Endometrium (tissue), 2 donors: ENCODE measurements around the gene CDHR3.
"Not testable (repeated sequence)": the region's sequence is repeated elsewhere in the genome, so short reads cannot be mapped to it uniquely, and the experiment has no call there.

ENCODE experiments used
- FAIRE-seq: peaks from 2 replicates; lab custom pipeline; 2012; peaks lifted over from hg19 to GRCh38; lab: Jason Lieb, UNC
- donor health status: control.
- donor health status: control.

Gene CDHR3, protein sequence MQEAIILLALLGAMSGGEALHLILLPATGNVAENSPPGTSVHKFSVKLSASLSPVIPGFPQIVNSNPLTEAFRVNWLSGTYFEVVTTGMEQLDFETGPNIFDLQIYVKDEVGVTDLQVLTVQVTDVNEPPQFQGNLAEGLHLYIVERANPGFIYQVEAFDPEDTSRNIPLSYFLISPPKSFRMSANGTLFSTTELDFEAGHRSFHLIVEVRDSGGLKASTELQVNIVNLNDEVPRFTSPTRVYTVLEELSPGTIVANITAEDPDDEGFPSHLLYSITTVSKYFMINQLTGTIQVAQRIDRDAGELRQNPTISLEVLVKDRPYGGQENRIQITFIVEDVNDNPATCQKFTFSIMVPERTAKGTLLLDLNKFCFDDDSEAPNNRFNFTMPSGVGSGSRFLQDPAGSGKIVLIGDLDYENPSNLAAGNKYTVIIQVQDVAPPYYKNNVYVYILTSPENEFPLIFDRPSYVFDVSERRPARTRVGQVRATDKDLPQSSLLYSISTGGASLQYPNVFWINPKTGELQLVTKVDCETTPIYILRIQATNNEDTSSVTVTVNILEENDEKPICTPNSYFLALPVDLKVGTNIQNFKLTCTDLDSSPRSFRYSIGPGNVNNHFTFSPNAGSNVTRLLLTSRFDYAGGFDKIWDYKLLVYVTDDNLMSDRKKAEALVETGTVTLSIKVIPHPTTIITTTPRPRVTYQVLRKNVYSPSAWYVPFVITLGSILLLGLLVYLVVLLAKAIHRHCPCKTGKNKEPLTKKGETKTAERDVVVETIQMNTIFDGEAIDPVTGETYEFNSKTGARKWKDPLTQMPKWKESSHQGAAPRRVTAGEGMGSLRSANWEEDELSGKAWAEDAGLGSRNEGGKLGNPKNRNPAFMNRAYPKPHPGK

DNA sequence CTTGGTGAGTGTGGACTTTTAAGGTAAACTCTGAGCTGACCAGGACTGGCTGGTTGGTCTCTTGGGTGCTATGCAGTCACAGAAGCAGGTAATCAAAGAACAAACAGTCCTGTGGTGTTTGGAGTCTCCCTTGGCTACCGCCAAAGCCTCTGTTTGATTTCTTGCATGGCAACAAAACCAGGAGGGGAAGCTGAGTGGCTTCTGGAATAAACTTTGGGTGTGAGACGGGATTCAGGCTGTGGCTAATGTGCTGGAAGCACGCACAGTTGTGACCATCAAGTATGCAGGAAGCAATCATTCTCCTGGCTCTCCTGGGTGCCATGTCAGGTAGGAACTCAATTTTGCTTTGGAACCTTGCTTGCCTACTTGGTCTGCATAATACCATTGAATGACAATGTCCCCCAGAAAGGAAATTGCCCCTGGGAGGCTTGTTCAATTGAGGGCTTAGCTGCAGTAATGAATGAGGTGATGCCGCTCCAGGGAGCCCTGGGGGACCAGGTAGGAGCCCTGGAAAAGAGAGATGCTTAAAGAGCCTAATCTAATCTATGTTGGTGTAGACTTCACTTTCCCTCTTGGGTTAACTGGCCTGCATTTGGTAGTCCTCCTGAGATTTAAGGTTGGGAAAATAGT is at the start of gene CDHR3:
TSS of gene CDHR3 (plus strand) at position 227 of the 630 bp plus-strand sequence. CDS start at position 282, 55 bp downstream.
- FAIRE-seq: no peak

DNA sequence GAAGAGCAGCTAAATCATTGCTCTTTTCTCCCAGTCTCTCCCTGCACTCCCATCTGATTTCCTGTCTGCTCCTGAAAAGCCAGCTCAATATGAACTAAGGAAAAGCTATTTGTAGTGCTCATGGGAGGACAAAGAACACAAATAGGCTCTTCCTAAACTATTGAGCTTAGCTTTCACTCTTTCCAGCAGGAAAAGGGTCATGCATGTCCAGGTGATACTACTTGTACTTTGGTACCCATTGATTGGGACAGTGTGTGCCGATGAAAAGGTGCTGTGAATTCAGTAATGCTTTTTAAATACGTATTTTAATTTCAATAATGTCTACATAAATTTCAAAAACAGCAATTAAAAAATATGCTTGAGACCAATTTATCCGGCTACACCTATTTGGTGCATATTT is 49.1 kb upstream of the CDHR3 start:
- no peak for FAIRE-seq

GRCh38 chr7:105916603-105917002 is 46.5 kb upstream of the CDHR3 start:
- no peak for FAIRE-seq

- FAIRE-seq: no peak
These were observed 45.4 kb upstream of the CDHR3 start for GRCh38 chr7:105917659-105918058.

- no peak for FAIRE-seq
These were observed 42.3 kb upstream of the CDHR3 start for GRCh38 chr7:105920766-105921165.

DNA sequence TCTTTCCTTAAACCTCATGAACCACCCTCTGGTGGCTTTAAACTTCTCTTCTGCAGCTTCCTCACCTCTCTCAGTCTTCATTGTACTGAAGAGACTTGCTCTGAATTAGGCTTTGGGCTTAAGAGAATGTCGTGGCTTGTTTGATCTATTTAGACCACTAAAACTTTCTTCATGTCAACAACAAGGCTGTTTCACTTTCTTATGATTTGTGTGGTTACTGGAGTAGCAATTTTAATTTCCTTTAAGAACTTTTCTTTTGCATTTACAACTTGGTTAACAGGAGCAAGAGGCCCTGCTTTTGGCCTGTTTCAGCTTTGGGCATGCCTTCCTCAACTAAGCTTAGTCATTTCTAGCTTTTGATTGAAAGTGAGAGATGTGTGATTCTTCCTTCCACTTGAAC is 38.1 kb upstream of the CDHR3 start:
- no peak for FAIRE-seq

DNA sequence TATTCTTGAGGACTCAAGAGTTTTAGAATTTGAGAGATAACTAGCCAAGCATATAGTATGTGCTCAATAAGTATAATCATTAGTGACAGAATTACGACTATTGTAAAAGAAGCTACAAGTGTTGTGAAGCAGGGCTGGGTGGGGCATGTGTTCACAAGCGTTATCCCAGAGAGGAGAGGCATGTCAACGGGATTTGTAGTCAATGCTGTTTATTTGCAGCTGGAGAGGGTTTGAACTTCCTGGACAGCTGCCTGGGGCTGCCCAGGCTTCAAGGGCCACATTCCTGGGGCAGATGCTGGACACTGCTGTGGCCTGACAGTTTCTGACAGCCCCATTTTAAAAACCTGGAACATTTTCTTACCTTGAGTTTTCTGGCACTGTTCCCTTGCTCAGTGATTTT is 36.9 kb upstream of the CDHR3 start:
- no peak for FAIRE-seq

DNA sequence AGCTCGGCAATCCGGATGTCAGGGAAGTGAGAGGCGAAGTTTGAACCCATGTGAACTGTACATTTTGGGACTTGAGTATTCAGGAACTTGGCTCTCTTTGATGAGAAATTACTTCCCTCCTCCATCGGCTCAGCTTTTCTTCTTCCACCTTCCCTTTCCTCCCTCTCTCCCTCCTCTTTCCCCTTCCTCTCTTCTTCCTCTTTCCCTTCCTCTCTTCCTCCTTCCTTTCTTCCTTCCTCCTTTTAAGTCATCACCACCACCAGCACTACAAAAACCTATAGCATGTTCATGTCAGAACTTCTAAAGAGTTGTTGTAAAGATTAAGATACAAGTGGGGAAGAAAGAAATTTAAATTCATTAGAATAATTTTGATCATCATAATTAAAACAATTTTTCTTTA is 31.9 kb upstream of the CDHR3 start:
- no peak for FAIRE-seq

DNA sequence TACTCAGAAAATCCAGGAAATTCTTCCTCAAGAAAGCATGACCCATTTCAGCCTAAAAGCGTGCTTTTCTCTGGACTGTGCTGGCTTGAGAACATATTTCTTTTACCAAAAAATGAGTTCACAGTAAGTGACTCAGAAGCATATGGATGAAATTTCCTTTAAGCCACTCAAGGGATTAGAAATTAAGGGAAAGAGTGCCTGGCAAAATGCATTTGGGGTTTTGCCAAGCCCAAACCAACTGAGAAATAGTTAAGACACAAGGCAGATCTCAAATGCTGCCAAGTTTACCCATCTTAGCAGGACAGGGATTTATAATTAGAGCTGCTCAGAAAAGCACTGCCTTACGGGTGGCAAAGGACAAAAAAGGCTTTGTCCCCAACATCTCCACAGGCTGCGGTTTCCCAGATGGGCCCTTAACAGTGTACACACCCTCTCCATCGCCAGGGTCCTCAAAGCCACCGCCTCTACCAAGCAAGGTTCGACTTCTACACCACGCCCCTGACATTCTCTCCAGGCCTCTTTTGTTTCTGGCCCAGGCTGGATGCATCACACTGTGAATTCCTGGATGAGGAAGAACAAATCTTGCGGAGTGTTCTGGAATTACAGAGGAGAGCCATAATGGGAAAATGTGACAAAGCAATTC is 30.1 kb upstream of the CDHR3 start:
- FAIRE-seq: no peak

DNA sequence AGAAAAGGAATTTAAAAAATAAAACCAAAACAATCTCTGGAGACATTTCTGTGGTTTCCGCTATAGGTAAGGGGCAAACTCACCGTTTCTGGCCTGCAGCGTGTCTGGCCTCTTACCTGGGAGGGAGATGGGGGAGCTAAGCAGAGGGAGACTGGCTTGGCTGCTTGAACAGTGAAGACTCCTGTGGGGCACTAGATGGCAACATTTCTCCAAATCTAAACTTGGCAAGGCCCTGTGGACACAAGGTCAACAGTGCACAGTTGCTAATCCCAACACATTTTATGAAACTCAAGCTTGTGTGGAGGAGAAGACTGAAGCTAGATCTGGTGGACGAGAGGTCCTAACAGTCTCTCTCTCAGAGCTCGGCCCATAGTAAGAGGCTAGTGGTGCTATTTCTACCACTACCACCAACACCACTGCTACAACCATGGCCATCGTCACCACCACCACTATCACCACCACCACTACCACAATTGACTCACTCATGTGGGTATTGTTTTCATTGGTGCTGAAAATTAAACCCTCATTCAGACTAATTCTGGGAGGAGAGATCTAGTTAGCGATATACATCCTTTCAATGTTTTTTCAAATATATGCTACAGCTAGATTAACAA is 28.4 kb upstream of the CDHR3 start:
- no peak for FAIRE-seq

DNA sequence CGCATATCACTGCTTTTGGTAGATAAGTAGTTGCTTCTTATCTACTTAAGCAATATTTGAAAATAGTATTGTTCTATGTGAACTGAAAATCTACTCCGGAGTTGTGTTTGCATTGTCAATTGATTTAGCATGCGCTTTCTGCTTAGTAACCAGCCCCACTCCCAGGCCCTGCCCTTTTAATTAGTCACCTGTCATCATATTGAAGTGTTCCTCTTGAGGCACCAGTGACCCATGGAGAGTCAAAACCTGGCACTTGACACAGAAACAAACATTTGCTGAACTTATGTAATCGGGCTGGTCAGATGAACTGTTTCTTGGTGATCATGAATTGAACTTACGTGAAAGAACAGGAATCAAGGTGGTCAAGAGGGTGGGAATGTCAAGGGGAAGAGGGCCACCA is 27.8 kb upstream of the CDHR3 start:
- no peak for FAIRE-seq

DNA sequence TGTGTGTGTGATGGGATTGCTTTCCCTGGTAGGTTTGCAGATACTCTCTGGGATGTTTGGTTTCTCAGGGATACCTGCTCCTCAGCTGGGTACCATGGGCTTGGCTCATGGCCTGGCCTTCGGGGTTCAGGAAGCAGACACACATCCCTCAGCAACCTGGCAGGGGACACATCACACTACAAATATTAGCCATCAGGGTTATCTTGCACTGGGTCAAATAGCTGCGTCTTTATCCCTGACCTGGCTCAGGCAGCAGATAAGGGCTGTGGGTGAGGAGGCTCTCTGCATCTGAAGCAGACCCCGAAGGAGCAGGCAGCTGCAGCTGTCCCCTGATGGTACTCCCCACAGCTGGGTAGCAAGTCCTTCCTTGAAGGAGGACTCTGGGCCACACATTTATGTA is 25.7 kb upstream of the CDHR3 start:
- no peak for FAIRE-seq

DNA sequence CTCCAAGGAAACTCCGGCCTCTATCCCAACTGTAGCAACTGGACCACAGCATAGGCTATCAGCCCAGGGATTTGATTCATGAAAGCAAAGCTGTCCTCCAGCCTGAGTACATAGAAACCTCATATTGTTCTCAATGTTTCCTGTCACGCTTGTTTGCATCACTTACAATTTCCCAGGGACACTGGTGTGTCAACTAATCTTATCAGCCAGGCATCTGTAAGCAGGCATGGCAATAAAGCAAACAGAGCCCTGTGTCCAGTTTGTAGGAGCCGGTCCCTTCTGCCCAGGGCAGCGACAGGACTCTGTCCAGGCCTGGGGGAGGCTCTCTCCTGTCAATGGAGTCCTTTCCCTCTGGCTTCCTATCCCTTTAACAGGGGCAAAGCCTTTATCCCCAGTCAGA is 23.0 kb upstream of the CDHR3 start:
- no peak for FAIRE-seq

GRCh38 chr7:105941596-105941995 is 21.5 kb upstream of the CDHR3 start:
- FAIRE-seq: no peak

GRCh38 chr7:105943486-105943885 is 19.6 kb upstream of the CDHR3 start:
- FAIRE-seq: no peak

DNA sequence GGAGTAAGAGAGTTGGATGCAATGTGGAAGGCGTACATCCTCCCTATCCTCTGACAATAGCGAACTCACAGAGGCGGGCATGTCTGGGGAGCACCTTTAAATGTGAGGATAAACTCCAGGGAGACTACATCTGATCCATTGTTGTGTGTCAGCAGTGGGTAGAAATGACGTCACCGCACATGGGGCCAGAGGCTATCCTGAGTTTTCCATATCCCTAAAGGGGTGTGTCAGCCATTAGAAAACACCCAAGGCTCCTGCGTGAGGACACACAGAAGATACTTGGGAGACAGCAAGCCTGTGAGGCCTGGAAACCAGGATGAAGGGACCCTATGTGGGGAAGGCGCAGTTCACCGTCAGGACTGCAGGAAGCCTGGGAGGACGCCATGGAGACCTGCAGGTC is 17.2 kb upstream of the CDHR3 start:
- FAIRE-seq: no peak

DNA sequence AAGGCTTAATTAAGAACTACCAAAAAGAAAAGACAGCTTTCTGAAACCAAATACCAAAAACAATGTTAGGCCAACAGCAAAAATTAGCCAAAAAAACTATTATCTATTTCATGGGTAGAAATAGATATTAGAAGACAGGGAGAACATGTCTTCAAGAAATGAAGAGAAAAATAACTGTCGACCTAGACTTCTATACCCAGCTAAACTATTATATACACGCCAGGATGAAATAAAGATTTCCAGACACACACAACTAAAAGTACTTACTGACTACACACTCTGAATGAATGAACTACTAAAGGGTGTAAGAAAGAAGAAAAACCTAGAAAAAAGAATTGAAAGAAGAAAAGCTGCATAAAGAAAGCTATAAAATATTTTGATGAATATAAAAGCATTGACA is 11.5 kb upstream of the CDHR3 start:
- no peak for FAIRE-seq

DNA sequence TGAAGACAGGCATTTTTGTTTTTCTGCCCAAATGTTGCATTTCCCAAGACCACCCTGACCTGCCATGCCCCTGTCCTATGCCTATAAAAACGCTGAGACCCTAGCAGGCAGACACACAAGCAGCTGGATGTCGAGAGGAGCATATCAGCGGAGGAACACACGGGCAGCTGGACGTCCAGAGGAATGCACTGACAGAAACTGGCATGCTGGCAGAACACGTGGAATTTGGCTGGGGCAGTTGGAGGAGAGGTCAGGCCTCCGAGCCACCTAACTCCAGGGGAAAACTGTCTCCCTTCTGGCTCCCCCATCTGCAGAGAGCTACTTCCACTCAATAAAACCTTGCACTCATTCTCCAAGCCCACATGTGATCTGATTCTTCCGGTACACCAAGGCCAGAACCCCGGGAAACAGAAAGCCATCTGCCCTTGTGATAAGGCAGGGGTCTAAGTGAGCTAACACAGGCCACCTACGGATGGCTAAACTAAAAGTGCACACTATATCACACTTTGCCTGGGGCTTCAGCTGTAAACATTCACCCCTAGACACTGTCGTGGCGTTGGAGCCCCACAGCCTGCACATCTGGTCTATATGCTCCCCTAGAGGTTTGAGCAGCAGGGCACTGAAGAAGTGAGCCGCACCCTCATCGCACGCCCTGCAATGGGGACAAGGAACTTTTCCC is 10.0 kb upstream of the CDHR3 start:
- FAIRE-seq: no peak

GRCh38 chr7:105954711-105955110 is 8.4 kb upstream of the CDHR3 start:
- no peak for FAIRE-seq

DNA sequence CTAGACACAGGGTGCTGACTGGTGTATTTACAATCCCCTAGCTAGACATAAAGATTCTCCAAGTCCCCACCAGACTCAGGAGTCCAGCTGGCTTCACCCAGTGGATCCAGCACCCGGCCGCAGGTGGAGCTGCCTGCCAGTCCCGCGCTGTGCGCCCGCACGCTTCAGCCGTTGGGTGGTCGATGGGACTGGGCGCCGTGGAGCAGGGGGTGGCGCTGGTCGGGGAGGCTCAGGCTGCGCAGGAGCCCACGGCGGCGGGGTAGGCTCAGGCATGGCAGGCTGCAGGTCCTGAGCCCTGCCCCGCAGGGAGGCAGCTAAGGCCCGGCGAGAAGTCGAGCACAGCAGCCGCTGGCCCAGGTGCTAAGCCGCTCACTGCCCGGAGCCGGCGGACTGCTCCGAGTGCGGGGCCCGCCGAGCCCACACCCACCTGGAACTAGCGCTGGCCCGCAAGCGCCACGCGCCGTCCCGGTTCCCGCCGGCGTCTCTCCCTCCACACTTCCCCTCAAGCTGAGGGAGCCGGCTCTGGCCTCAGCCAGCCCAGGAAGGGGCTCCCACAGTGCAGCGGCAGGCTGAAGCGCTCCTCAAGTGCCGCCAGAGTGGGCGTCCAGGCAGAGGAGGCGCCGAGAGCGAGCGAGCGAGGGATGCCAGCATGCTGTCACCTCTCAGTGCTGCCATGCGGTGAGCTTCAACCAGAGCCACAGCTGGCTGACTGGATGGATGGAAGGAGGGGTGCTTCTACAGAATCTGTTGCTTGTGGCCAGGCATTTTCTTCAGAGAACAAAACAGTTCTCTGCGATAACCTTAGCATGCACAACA is 7.2 kb upstream of the CDHR3 start:
- not testable (repeated sequence) for FAIRE-seq
